Measurements from ENCODE around the gene PAQR6.

- TF ChIP-seq CTCF (IDR thresholded peaks at IDR 0.05) (no peak), POLR2A (IDR thresholded peaks at IDR 0.05) (no peak)
Observed at GRCh38 chr1:156284757-156285156, 36.9 kb upstream of the PAQR6 start.

Data from testis (tissue), 2 donors.